HepG2 (cell line): Measurements from ENCODE around the gene PIANP. TPM values are rescaled to one million over a fixed set of nuclear protein-coding genes. Genes with fewer than 3 reads are reported as not detected.
A peak's percentile ranks its signal among the peaks of the same experiment; 100 is the strongest.

ENCODE experiments used
- CAMTA2 ChIP-seq: sonication (generic); formaldehyde crosslinking; IDR thresholded peaks from 2 replicates; pipeline ENCODE4 v1.4.0; 2020; ENCODE audit warnings: mild to moderate bottlenecking, missing genetic modification reagents, borderline replicate concordance
- CCDC6 ChIP-seq: sonication (generic); formaldehyde crosslinking; IDR thresholded peaks from 2 replicates; pipeline ENCODE4 v1.8.1; 2022; ENCODE audit warnings: mild to moderate bottlenecking, missing genetic modification reagents, moderate library complexity
- E2F1 ChIP-seq: sonication (generic); formaldehyde crosslinking; IDR thresholded peaks from 2 replicates; pipeline ENCODE4 v1.5.0; 2020; ENCODE audit warnings: missing genetic modification reagents
- ELF4 ChIP-seq: sonication (generic); formaldehyde crosslinking; IDR thresholded peaks from 2 replicates; pipeline ENCODE4 v1.5.0; 2020; ENCODE audit warnings: missing genetic modification reagents, mild to moderate bottlenecking, moderate library complexity, borderline replicate concordance
- FOSL2 ChIP-seq: sonication (generic); formaldehyde crosslinking; IDR thresholded peaks from 2 replicates; pipeline ENCODE4 v1.4.0; 2020; ENCODE audit warnings: missing genetic modification reagents
- GTF3A ChIP-seq: sonication (generic); formaldehyde crosslinking; conservative IDR thresholded peaks from 2 replicates; pipeline ENCODE4 v1.4.0; 2020; ENCODE audit warnings: mild to moderate bottlenecking, missing genetic modification reagents
- HINFP ChIP-seq: sonication (generic); formaldehyde crosslinking; IDR thresholded peaks from 2 replicates; pipeline ENCODE4 v1.4.0; 2020; ENCODE audit warnings: low read depth, mild to moderate bottlenecking, missing genetic modification reagents
- HMG20B ChIP-seq: conservative IDR thresholded peaks from 2 replicates; pipeline ENCODE4 v1.6.1; 2016; ENCODE audit warnings: missing genetic modification reagents, missing compliant biosample characterization
- IKZF1 ChIP-seq: fragments of 450-650 bp; IDR thresholded peaks from 2 replicates; pipeline ENCODE4 v1.7.1; 2016
- IKZF4 ChIP-seq: sonication (generic); formaldehyde crosslinking; IDR thresholded peaks from 2 replicates; pipeline ENCODE4 v1.5.1; 2020; ENCODE audit warnings: borderline replicate concordance, mild to moderate bottlenecking, low read depth, missing genetic modification reagents; ENCODE audit errors: not compliant biosample characterization
- ISL2 ChIP-seq: sonication (generic); formaldehyde crosslinking; IDR thresholded peaks from 2 replicates; pipeline ENCODE4 v1.5.0; 2020; ENCODE audit warnings: missing genetic modification reagents
- KDM2A ChIP-seq: sonication (generic); formaldehyde crosslinking; IDR thresholded peaks from 2 replicates; pipeline ENCODE4 v1.4.0; 2020; ENCODE audit warnings: low read depth, missing genetic modification reagents, borderline replicate concordance
- NKX3-1 ChIP-seq: sonication (generic); formaldehyde crosslinking; IDR thresholded peaks from 2 replicates; pipeline ENCODE4 v1.5.0; 2020; ENCODE audit warnings: missing genetic modification reagents
- RAD51 ChIP-seq: fragments of 450-650 bp; IDR thresholded peaks from 2 replicates; pipeline ENCODE4 v1.6.1; 2016; ENCODE audit warnings: borderline replicate concordance
- RELA ChIP-seq: sonication (generic); formaldehyde crosslinking; IDR thresholded peaks from 2 replicates; pipeline ENCODE4 v1.4.0; 2020; ENCODE audit warnings: missing genetic modification reagents
- SIN3A ChIP-seq: IDR thresholded peaks from 2 replicates; pipeline ENCODE4 v1.6.1; 2011; ENCODE audit warnings: low read depth, mild to moderate bottlenecking, control low read depth, low read length, borderline replicate concordance
- SSRP1 ChIP-seq: IDR thresholded peaks from 2 replicates; pipeline ENCODE4 v1.6.1; 2016; ENCODE audit warnings: control low read depth
- TGIF2 ChIP-seq: IDR thresholded peaks from 2 replicates; pipeline ENCODE4 v1.6.1; 2016; ENCODE audit warnings: control low read depth, missing compliant biosample characterization
- ZNF264 ChIP-seq: sonication (generic); formaldehyde crosslinking; IDR thresholded peaks from 2 replicates; pipeline ENCODE4 v1.4.0; 2020; ENCODE audit warnings: missing genetic modification reagents
- ZNF430 ChIP-seq: sonication (generic); formaldehyde crosslinking; IDR thresholded peaks from 2 replicates; pipeline ENCODE4 v1.9.0; 2021; ENCODE audit warnings: mild to moderate bottlenecking, missing genetic modification reagents
- ZNF484 ChIP-seq: sonication (generic); formaldehyde crosslinking; IDR thresholded peaks from 2 replicates; pipeline ENCODE4 v1.5.1; 2020; ENCODE audit warnings: mild to moderate bottlenecking, low read depth, missing genetic modification reagents, borderline replicate concordance
- ZNF552 ChIP-seq: sonication (generic); formaldehyde crosslinking; IDR thresholded peaks from 2 replicates; pipeline ENCODE4 v1.9.0; 2022; ENCODE audit warnings: missing genetic modification reagents, mild to moderate bottlenecking, borderline replicate concordance
- ZNF558 ChIP-seq: sonication (generic); formaldehyde crosslinking; IDR thresholded peaks from 2 replicates; pipeline ENCODE4 v1.9.0; 2022; ENCODE audit warnings: mild to moderate bottlenecking, missing genetic modification reagents, borderline replicate concordance
- polyA plus RNA-seq, 8 experiments: library from polyadenylated mRNA; depleted of rRNA in 3 of 8; stranded (reverse) in 7 of 8; unstranded in 1 of 8; fragments of >200 nt; fragmentation: Illumina TruSeq in 4 of 8; extraction: Trizol in 4 of 8; gene quantifications; 2 replicates each; pipeline versions ENCODE4 v1.2.1 to v1.2.3, GENCODE V29; 2011 to 2016; ENCODE audit warnings: low read depth in 4 of 8, missing spikeins in 1 of 8, mixed read lengths in 1 of 8; ENCODE audit not compliant: insufficient read depth in 1 of 8
- total RNA-seq, 5 experiments: library from RNA; depleted of rRNA; stranded (reverse); fragments of >200 nt; fragmentation: Illumina TruSeq; extraction: Trizol; gene quantifications; 2 replicates each; pipeline ENCODE4 v1.2.3, GENCODE V29; 2016; ENCODE audit warnings: low read depth in 1 of 5
- TF ChIP-seq, protein P1 (sequence below): sonication (generic); formaldehyde crosslinking; IDR thresholded peaks from 2 replicates; pipeline ENCODE4 v1.4.0; 2020; ENCODE audit warnings: missing genetic modification reagents

The PIANP gene
- total and polyA plus RNA-seq, 2 of the 13 experiments (the other 11 are each of a cell fraction or from before 2014, with no cell fraction given): not detected

DNA sequence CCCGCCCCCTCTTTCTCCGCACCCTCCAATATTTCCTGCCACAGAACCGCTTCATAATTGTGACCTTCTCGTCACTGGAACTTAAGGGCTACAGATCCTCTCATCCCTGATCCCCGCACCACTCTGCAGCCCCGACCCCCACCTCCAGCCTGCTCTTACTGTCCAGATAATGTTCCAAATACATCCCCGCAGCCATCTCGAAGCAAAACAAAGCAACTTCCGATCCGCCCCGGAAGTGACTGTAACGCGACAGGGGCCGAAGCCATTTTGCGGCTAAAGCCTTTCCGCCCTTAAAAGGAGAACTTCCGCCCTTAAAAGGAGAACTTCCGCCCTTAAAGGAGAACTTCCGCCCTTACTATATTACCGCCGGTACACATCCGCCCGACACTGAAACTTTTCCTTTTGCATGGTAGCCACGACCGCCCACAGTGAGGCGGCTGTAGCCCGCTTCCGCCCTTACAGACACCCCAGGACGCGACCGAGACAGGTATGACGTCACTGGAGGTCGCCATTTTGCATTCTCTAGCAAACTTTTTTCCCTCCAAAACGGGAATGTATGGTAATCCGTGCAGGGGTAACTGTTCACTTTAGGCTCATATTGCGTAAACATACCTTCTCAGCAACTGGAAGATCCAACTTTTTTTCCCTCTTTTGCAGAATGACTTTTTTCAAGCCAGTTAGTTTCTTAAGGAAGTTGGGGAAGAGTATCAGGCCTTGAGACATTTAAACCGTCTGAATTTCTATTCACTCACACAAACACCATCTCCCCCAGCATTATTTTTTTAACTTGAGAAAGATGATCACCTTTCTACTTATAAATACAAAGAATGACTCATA is 37.5 kb downstream of the PIANP start, which contains the start of gene ING4 (continued):
- TF ChIP-seq, protein P1, sequence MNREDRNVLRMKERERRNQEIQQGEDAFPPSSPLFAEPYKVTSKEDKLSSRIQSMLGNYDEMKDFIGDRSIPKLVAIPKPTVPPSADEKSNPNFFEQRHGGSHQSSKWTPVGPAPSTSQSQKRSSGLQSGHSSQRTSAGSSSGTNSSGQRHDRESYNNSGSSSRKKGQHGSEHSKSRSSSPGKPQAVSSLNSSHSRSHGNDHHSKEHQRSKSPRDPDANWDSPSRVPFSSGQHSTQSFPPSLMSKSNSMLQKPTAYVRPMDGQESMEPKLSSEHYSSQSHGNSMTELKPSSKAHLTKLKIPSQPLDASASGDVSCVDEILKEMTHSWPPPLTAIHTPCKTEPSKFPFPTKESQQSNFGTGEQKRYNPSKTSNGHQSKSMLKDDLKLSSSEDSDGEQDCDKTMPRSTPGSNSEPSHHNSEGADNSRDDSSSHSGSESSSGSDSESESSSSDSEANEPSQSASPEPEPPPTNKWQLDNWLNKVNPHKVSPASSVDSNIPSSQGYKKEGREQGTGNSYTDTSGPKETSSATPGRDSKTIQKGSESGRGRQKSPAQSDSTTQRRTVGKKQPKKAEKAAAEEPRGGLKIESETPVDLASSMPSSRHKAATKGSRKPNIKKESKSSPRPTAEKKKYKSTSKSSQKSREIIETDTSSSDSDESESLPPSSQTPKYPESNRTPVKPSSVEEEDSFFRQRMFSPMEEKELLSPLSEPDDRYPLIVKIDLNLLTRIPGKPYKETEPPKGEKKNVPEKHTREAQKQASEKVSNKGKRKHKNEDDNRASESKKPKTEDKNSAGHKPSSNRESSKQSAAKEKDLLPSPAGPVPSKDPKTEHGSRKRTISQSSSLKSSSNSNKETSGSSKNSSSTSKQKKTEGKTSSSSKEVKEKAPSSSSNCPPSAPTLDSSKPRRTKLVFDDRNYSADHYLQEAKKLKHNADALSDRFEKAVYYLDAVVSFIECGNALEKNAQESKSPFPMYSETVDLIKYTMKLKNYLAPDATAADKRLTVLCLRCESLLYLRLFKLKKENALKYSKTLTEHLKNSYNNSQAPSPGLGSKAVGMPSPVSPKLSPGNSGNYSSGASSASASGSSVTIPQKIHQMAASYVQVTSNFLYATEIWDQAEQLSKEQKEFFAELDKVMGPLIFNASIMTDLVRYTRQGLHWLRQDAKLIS (CRISPR knock-in tag): no peak
- no peak; the same call in 1 of the 2 replicates for TF ChIP-seq ZNF264 (CRISPR knock-in tag)
- TF ChIP-seq IKZF4 (CRISPR knock-in tag): no peak
- TF ChIP-seq HMG20B (CRISPR knock-in tag): no peak
- TF ChIP-seq HINFP (CRISPR knock-in tag): no peak
- no peak for TF ChIP-seq NKX3-1 (CRISPR knock-in tag)
- peak; percentile 45 for TF ChIP-seq ISL2 (CRISPR knock-in tag)
- no peak for TF ChIP-seq ZNF484 (CRISPR knock-in tag)
- TF ChIP-seq E2F1 (CRISPR knock-in tag): peak; percentile 75
- no peak for TF ChIP-seq SSRP1 (CRISPR knock-in tag)
- no peak for TF ChIP-seq ZNF552 (CRISPR knock-in tag)
- TF ChIP-seq FOSL2: peak; percentile 66
- TF ChIP-seq IKZF1: no peak
- peak; percentile 100 for TF ChIP-seq ELF4
- no peak for TF ChIP-seq RAD51
- TF ChIP-seq SIN3A: 0 out of 2 replicates have a peak, but pooled peaks have one; percentile 25
- TF ChIP-seq KDM2A (CRISPR knock-in tag): peak; percentile 86
- TF ChIP-seq ZNF558 (CRISPR knock-in tag): no peak
- TF ChIP-seq RELA (CRISPR knock-in tag): 0 out of 2 replicates have a peak, but pooled peaks have one; percentile 20
- TF ChIP-seq CCDC6 (CRISPR knock-in tag): 0 out of 2 replicates have a peak, but pooled peaks have one; percentile 29
- TF ChIP-seq TGIF2 (CRISPR knock-in tag): peak; percentile 24
- no peak for TF ChIP-seq CAMTA2 (CRISPR knock-in tag)
- TF ChIP-seq ZNF430: no peak
- TF ChIP-seq GTF3A (CRISPR knock-in tag): no peak
